Measurements from ENCODE around the gene ATP8A2. TPM values are rescaled to one million over a fixed set of nuclear protein-coding genes. Genes with fewer than 3 reads are reported as not detected.

Gene ATP8A2
- total RNA-seq, 4 donors from 2014 or later, result not detected

- Histone ChIP-seq H3K27me3 (no peaks in the 10 kb centered on the region), H3K27ac (no peak overlapping the region), H3K4me3 (no peak overlapping the region), H3K9me3 (no peaks in the 10 kb centered on the region), H3K36me3 (no peaks in the 10 kb centered on the region), H3K4me1 (no peaks in the 10 kb centered on the region)
- in situ Hi-C loops (cut with MboI; ENCODE audit: low sequenced_read_pairs in 4 of 4), result no loop called here
- intact Hi-C loops (cut with DNase I; ENCODE audit: low total_unique reads), result no loop called here
- TF ChIP-seq POLR2A (IDR thresholded peaks at IDR 0.05) (no peak), CTCF (IDR thresholded peaks at IDR 0.05 in 4 of 5, conservative IDR thresholded peaks at IDR 0.05 in 1 of 5) (no peak)
- DNase-seq (no peak), ATAC-seq (no peak)
These were observed 391.1 kb downstream of the ATP8A2 start for GRCh38 chr13:25762795-25763377.

- DNase-seq (no peak), ATAC-seq (no peak)
- in situ Hi-C loops (cut with MboI; ENCODE audit: low sequenced_read_pairs in 4 of 4), result no loop called here
- no peaks in the 10 kb centered on the region for H3K27me3 ChIP-seq
- no peak overlapping the region for H3K4me3 ChIP-seq
- H3K36me3 ChIP-seq, result no peaks in the 10 kb centered on the region
- TF ChIP-seq POLR2A (IDR thresholded peaks at IDR 0.05) (no peak), CTCF (IDR thresholded peaks at IDR 0.05 in 4 of 5, conservative IDR thresholded peaks at IDR 0.05 in 1 of 5) (no peak)
- no peak overlapping the region for H3K27ac ChIP-seq
- H3K9me3 ChIP-seq, result no peaks in the 10 kb centered on the region
- H3K4me1 ChIP-seq, result no peaks in the 10 kb centered on the region
- intact Hi-C loops (cut with DNase I; ENCODE audit: low total_unique reads), result no loop called here
These were observed 392.6 kb downstream of the ATP8A2 start for GRCh38 chr13:25764378-25764777.

- in situ Hi-C loops (cut with MboI; ENCODE audit: low sequenced_read_pairs in 4 of 4) (no loop called here), intact Hi-C loops (cut with DNase I; ENCODE audit: low total_unique reads) (no loop called here)
- Histone ChIP-seq H3K27ac (no peak overlapping the region), H3K4me3 (no peak overlapping the region), H3K36me3 (no peaks in the 10 kb centered on the region), H3K27me3 (no peaks in the 10 kb centered on the region), H3K9me3 (no peaks in the 10 kb centered on the region), H3K4me1 (no peaks in the 10 kb centered on the region)
- ATAC-seq (no peak), DNase-seq (no peak)
- TF ChIP-seq CTCF (IDR thresholded peaks at IDR 0.05 in 4 of 5, conservative IDR thresholded peaks at IDR 0.05 in 1 of 5) (no peak), POLR2A (IDR thresholded peaks at IDR 0.05) (no peak)
These were observed 393.5 kb downstream of the ATP8A2 start for GRCh38 chr13:25765266-25765665.

GRCh38 chr13:25766576-25766975 lies 394.8 kb downstream of the ATP8A2 start:
- Histone ChIP-seq H3K27me3 (no peaks in the 10 kb centered on the region), H3K4me1 (no peaks in the 10 kb centered on the region), H3K9me3 (no peaks in the 10 kb centered on the region), H3K36me3 (no peaks in the 10 kb centered on the region), H3K4me3 (no peak overlapping the region), H3K27ac (no peak overlapping the region)
- ATAC-seq (no peak), DNase-seq (no peak)
- in situ Hi-C loops (cut with MboI; ENCODE audit: low sequenced_read_pairs in 4 of 4), result no loop called here
- TF ChIP-seq CTCF (IDR thresholded peaks at IDR 0.05 in 4 of 5, conservative IDR thresholded peaks at IDR 0.05 in 1 of 5), result no peak
- TF ChIP-seq POLR2A (IDR thresholded peaks at IDR 0.05), result no peak
- intact Hi-C loops (cut with DNase I; ENCODE audit: low total_unique reads), result no loop called here

- in situ Hi-C loops (cut with MboI; ENCODE audit: low sequenced_read_pairs in 4 of 4) (no loop called here), intact Hi-C loops (cut with DNase I; ENCODE audit: low total_unique reads) (no loop called here)
- no peak for ATAC-seq
- no peak overlapping the region for H3K27ac ChIP-seq
- H3K27me3 ChIP-seq, result no peaks in the 10 kb centered on the region
- no peak for DNase-seq
- no peaks in the 10 kb centered on the region for H3K36me3 ChIP-seq
- H3K4me3 ChIP-seq, result no peak overlapping the region
- TF ChIP-seq POLR2A (IDR thresholded peaks at IDR 0.05), result no peak
- no peaks in the 10 kb centered on the region for H3K9me3 ChIP-seq
- no peaks in the 10 kb centered on the region for H3K4me1 ChIP-seq
These were observed 395.2 kb downstream of the ATP8A2 start for GRCh38 chr13:25766991-25767390.
